ENCODE results near the gene BEST1.

Gene BEST1

DNA sequence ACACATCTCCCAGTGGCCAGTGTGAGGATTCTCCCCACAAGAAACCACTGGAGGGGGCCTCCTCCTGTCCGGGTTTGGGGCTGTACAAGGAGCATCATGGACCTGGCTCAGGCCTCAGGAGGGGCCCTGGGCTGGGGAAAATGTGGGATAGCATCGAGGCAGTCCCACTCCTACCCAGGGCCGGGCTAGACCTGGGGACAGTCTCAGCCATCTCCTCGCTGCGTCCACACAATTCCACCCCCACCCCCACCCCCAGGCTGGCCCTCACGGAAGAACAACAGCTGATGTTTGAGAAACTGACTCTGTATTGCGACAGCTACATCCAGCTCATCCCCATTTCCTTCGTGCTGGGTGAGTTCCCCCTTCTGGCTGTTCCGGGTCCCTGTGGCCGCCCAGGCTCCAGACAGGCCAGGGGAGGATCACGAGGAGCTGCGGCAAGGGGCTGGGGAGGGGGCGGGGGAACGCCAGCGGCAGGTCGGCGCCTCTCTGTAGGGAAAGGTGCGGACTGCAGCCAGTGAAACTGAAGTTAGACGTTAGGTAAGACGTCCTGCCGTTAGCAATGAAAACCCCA is 4.8 kb downstream of the BEST1 start:
- DNase-seq (ENCODE audit: low read depth): peak; percentile 93
- 0 out of 2 replicates have a peak, but pooled peaks have one; percentile 23 for TF ChIP-seq MYC (IDR thresholded peaks at IDR 0.05; ENCODE audit: low read depth, low read length)
- no peak for TF ChIP-seq POLR2A (IDR thresholded peaks at IDR 0.05; ENCODE audit: extremely low read depth, insufficient read length)
- H3K4me3 ChIP-seq (ENCODE audit: low read depth, low read length): no peak overlapping the region

DNA sequence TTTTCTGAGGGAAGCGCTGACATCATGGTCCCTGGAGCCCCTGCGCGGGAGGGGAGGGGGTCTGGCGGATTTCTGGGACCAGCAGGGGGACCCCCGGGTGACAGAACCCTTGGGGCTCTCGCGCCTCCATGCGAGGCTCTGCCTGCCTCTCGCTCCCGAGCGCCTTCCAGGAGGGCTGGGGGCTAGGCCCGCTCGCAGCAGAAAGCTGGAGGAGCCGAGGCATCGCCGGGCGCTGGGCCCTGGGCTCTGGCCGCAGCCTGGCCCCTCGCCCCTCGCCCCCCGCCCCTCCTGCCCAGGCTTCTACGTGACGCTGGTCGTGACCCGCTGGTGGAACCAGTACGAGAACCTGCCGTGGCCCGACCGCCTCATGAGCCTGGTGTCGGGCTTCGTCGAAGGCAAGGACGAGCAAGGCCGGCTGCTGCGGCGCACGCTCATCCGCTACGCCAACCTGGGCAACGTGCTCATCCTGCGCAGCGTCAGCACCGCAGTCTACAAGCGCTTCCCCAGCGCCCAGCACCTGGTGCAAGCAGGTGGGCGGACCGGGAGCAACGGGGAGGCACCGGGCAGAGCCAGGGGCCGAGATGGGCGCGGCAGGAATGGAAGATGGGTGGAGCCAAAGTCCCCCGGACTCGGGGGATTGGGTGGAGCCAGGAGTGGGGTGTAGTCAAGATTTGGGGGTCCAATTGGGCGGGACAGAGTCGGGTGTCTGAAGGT is 5.4 kb downstream of the BEST1 start:
- no peak overlapping the region for H3K4me3 ChIP-seq (ENCODE audit: low read depth, low read length)
- no peak for TF ChIP-seq CTCF (IDR thresholded peaks at IDR 0.05; ENCODE audit: low read depth, low read length)
- TF ChIP-seq POLR2A (IDR thresholded peaks at IDR 0.05; ENCODE audit: extremely low read depth, insufficient read length): no peak
- TF ChIP-seq MYC (IDR thresholded peaks at IDR 0.05; ENCODE audit: low read depth, low read length): no peak
- TF ChIP-seq, protein P1, sequence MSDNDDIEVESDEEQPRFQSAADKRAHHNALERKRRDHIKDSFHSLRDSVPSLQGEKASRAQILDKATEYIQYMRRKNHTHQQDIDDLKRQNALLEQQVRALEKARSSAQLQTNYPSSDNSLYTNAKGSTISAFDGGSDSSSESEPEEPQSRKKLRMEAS (IDR thresholded peaks at IDR 0.05; ENCODE audit: low read depth, low read length): no peak
- DNase-seq (ENCODE audit: low read depth): no peak

GRCh38 chr11:61956191-61957020 is 6.3 kb downstream of the BEST1 start:
- H3K4me3 ChIP-seq (ENCODE audit: low read depth, low read length): no peak overlapping the region
- no peak for DNase-seq (ENCODE audit: low read depth)
- TF ChIP-seq POLR2A (IDR thresholded peaks at IDR 0.05; ENCODE audit: extremely low read depth, insufficient read length) (no peak), MYC (IDR thresholded peaks at IDR 0.05; ENCODE audit: low read depth, low read length) (no peak), CTCF (IDR thresholded peaks at IDR 0.05; ENCODE audit: low read depth, low read length) (no peak)
- TF ChIP-seq, protein P1 (IDR thresholded peaks at IDR 0.05; ENCODE audit: low read depth, low read length): no peak

GRCh38 chr11:61957021-61957770 is 7.0 kb downstream of the BEST1 start:
- TF ChIP-seq POLR2A (IDR thresholded peaks at IDR 0.05; ENCODE audit: extremely low read depth, insufficient read length): no peak
- TF ChIP-seq, protein P1 (IDR thresholded peaks at IDR 0.05; ENCODE audit: low read depth, low read length): no peak
- no peak for TF ChIP-seq CTCF (IDR thresholded peaks at IDR 0.05; ENCODE audit: low read depth, low read length)
- no peak for TF ChIP-seq MYC (IDR thresholded peaks at IDR 0.05; ENCODE audit: low read depth, low read length)
- no peak for DNase-seq (ENCODE audit: low read depth)
- no peak overlapping the region for H3K4me3 ChIP-seq (ENCODE audit: low read depth, low read length)

DNA sequence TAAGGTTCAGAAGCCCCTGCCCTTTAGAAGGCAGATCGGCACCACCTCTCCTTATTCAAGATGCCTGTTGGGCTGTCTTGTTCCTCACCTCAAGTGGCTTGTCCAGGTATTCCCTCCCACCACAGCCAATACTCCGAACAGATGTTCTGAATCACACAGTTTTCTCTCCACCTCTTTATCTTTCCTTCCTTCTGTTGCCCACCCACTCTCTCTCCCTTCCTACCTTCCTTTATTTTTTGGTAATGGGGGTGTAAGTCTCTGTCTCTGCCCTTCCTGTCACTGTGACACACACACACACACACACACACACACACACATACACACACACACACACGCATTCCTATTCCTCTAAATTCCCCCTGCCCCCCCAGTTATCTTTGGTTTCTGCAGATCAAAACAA is 8.4 kb downstream of the BEST1 start:
- no peak overlapping the region for H3K4me3 ChIP-seq (ENCODE audit: low read depth, low read length)
- TF ChIP-seq CTCF (IDR thresholded peaks at IDR 0.05; ENCODE audit: low read depth, low read length): no peak
- no peak for DNase-seq (ENCODE audit: low read depth)

GRCh38 chr11:61959114-61959513 is 9.0 kb downstream of the BEST1 start:
- DNase-seq (ENCODE audit: low read depth): no peak
- no peak overlapping the region for H3K4me3 ChIP-seq (ENCODE audit: low read depth, low read length)
- TF ChIP-seq POLR2A (IDR thresholded peaks at IDR 0.05; ENCODE audit: extremely low read depth, insufficient read length): no peak
- TF ChIP-seq, protein P1 (IDR thresholded peaks at IDR 0.05; ENCODE audit: low read depth, low read length): no peak
- no peak for TF ChIP-seq MYC (IDR thresholded peaks at IDR 0.05; ENCODE audit: low read depth, low read length)
- TF ChIP-seq CTCF (IDR thresholded peaks at IDR 0.05; ENCODE audit: low read depth, low read length): no peak

Data from NB4 (cell line).